HEK293T (cell line): ENCODE measurements around the gene HLA-DQB2.

Experiments
- ARNT ChIP-seq: fragments of 450-650 bp; IDR thresholded peaks from 2 replicates; pipeline ENCODE4 v1.6.1; 2017; ENCODE audit warnings: mild to moderate bottlenecking
- FOXA1 ChIP-seq: fragments of 450-650 bp; IDR thresholded peaks from 2 replicates; pipeline ENCODE4 v1.6.1; 2016; ENCODE audit warnings: mild to moderate bottlenecking
- LEF1 ChIP-seq: fragments of 450-650 bp; IDR thresholded peaks from 2 replicates; pipeline ENCODE4 v1.6.1; 2017; ENCODE audit warnings: mild to moderate bottlenecking, borderline replicate concordance
- PKNOX1 ChIP-seq: fragments of 450-650 bp; IDR thresholded peaks from 2 replicates; pipeline ENCODE4 v1.6.1; 2016
- SP1 ChIP-seq: fragments of 450-650 bp; IDR thresholded peaks from 2 replicates; pipeline ENCODE4 v1.6.1; 2017
- TARDBP ChIP-seq: fragments of 450-650 bp; IDR thresholded peaks from 2 replicates; pipeline ENCODE4 v1.6.1; 2016

DNA sequence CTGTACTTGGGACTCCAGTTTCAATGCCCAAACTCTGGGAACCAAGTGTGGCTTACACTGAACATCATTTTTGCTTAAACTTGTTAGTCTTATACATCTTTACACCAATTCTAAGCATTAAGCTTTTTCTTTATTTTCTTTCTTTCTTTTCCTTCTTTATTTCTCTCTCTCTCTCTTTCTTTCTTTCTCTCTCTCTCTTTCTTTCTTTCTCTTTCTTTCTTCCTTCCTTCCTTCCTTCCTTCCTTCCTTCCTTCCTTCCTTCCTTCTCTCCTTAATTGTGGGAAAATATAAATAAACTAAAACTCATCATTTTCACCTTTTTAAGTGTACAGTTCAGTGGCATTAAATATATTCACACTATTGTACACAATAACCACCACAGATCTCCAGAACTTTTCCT lies 53.7 kb downstream of the HLA-DQB2 start:
- no peak for TF ChIP-seq SP1
- no peak for TF ChIP-seq LEF1
- TF ChIP-seq PKNOX1 = no peak
- TF ChIP-seq ARNT = no peak
- no peak for TF ChIP-seq FOXA1
- TF ChIP-seq TARDBP = no peak
